Stimulated activated CD8-positive, alpha-beta memory T cell treated with anti-CD3 and anti-CD28 coated beads, Interleukin-7, amount 100 ng/mL, for 24 hours (primary cell): ENCODE measurements around the gene RNU6-9.
"Not testable (repeated sequence)": the region's sequence is repeated elsewhere in the genome, so short reads cannot be mapped to it uniquely, and the experiment has no call there.

Source experiments
- DNase-seq: peaks from one replicate; pipeline ENCODE4 v3.0.0-alpha.2; 2020; ENCODE audit warnings: low read depth

Gene RNU6-9

GRCh38 chr19:861756-862580 lies 31.3 kb upstream of the RNU6-9 start:
- DNase-seq, result peak; percentile 49

- peak; percentile 66 for DNase-seq
Observed at GRCh38 chr19:862581-863314, 30.5 kb upstream of the RNU6-9 start.

GRCh38 chr19:863315-863620 lies 30.0 kb upstream of the RNU6-9 start:
- DNase-seq, result no peak

GRCh38 chr19:866769-867300 lies 26.4 kb upstream of the RNU6-9 start:
- DNase-seq, result no peak

- DNase-seq, result no peak
Observed at GRCh38 chr19:867301-867793, 25.9 kb upstream of the RNU6-9 start.

- no peak for DNase-seq
Observed at GRCh38 chr19:867855-868457, 25.3 kb upstream of the RNU6-9 start.

GRCh38 chr19:868458-869244 lies 24.6 kb upstream of the RNU6-9 start:
- DNase-seq, result no peak

GRCh38 chr19:869245-870177 lies 23.8 kb upstream of the RNU6-9 start:
- DNase-seq, result no peak

- no peak for DNase-seq
Observed at GRCh38 chr19:870314-870713, 23.0 kb upstream of the RNU6-9 start.

GRCh38 chr19:870963-871401 lies 22.3 kb upstream of the RNU6-9 start:
- DNase-seq, result no peak

- DNase-seq, result no peak
Observed at GRCh38 chr19:871446-872265, 21.6 kb upstream of the RNU6-9 start.

GRCh38 chr19:872266-872951 lies 20.9 kb upstream of the RNU6-9 start:
- DNase-seq, result no peak

GRCh38 chr19:873084-873483 lies 20.2 kb upstream of the RNU6-9 start:
- no peak for DNase-seq

GRCh38 chr19:873561-874041 lies 19.7 kb upstream of the RNU6-9 start:
- DNase-seq, result no peak

GRCh38 chr19:875265-875879 lies 17.9 kb upstream of the RNU6-9 start:
- DNase-seq, result no peak

GRCh38 chr19:876089-876488 lies 17.2 kb upstream of the RNU6-9 start:
- DNase-seq, result no peak

- DNase-seq, result no peak
Observed at GRCh38 chr19:876780-877314, 16.4 kb upstream of the RNU6-9 start.

- not testable (repeated sequence) for DNase-seq
Observed at GRCh38 chr19:877992-878660, 15.2 kb upstream of the RNU6-9 start.
